MCF 10A (cell line): ENCODE measurements around the gene FSD1. TPM values are rescaled to one million over a fixed set of nuclear protein-coding genes. Genes with fewer than 3 reads are reported as not detected.
A peak's percentile ranks its signal among the peaks of the same experiment; 100 is the strongest.

Experiments
- BruUV-seq: library from RNA; stranded (reverse); fragments of 400-500 nt; replicated peaks from 2 replicates; lab custom pipeline; 2021; lab: Mats Ljungman, UMichigan
- CTCF ChIA-PET: fragments of 300-600 bp; sonication (Branson Sonifier 250); formaldehyde crosslinking; extraction: SDS; loops from one replicate; lab custom pipeline; 2021; ENCODE audit warnings: antibody characterized with exemption, inconsistent platforms; lab: Yijun Ruan, JAX
- POLR2A ChIA-PET: fragments of 300-600, 350-650 bp; sonication (Branson Sonifier 250); formaldehyde crosslinking; extraction: SDS; loops from one replicate; lab custom pipeline; 2020; ENCODE audit warnings: antibody characterized with exemption, inconsistent platforms; lab: Yijun Ruan, JAX
- DNase-seq: peaks from one replicate; pipeline ENCODE4 v3.0.0-alpha.2; 2018; ENCODE audit not compliant: unreplicated experiment
- H3K27ac Mint-ChIP-seq: one replicate; pipeline ENCODE4 v1.8.0; 2022; ENCODE audit warnings: mild to moderate bottlenecking, low read depth, mixed read lengths; ENCODE audit not compliant: unreplicated experiment
- H3K27me3 Mint-ChIP-seq: one replicate; pipeline ENCODE4 v1.8.0; 2022; ENCODE audit warnings: mixed read lengths; ENCODE audit not compliant: insufficient read depth, unreplicated experiment
- H3K36me3 Mint-ChIP-seq: one replicate; pipeline ENCODE4 v1.8.0; 2022; ENCODE audit warnings: mild to moderate bottlenecking, moderate library complexity, mixed read lengths; ENCODE audit not compliant: insufficient read depth, unreplicated experiment
- H3K4me1 Mint-ChIP-seq: one replicate; pipeline ENCODE4 v1.8.0; 2022; ENCODE audit warnings: mixed read lengths; ENCODE audit not compliant: insufficient read depth, unreplicated experiment
- H3K4me3 Mint-ChIP-seq: one replicate; pipeline ENCODE4 v1.8.0; 2022; ENCODE audit warnings: mild to moderate bottlenecking, moderate library complexity, mixed read lengths; ENCODE audit not compliant: unreplicated experiment
- H3K9me3 Mint-ChIP-seq: one replicate; pipeline ENCODE4 v1.8.0; 2022; ENCODE audit warnings: mixed read lengths; ENCODE audit not compliant: unreplicated experiment
- intact Hi-C: fragments of 100-400 bp; cut with micrococcal nuclease; formaldehyde crosslinking; loops from 2 replicates; pipeline ENCODE4 v1.14.1; 2022
- total RNA-seq: library from RNA; stranded (reverse); gene quantifications from 2 replicates; pipeline ENCODE4 v1.2.3, GENCODE V29; 2022
- TF ChIP-seq, protein P1 (sequence below): fragments of 200-600 bp; IDR thresholded peaks from one replicate; pipeline ENCODE4 v1.8.0; 2022; ENCODE audit warnings: antibody characterized with exemption, mild to moderate bottlenecking; ENCODE audit not compliant: unreplicated experiment

FSD1 gene
- total RNA-seq, 1 experiment from 2014 or later = not detected

DNA sequence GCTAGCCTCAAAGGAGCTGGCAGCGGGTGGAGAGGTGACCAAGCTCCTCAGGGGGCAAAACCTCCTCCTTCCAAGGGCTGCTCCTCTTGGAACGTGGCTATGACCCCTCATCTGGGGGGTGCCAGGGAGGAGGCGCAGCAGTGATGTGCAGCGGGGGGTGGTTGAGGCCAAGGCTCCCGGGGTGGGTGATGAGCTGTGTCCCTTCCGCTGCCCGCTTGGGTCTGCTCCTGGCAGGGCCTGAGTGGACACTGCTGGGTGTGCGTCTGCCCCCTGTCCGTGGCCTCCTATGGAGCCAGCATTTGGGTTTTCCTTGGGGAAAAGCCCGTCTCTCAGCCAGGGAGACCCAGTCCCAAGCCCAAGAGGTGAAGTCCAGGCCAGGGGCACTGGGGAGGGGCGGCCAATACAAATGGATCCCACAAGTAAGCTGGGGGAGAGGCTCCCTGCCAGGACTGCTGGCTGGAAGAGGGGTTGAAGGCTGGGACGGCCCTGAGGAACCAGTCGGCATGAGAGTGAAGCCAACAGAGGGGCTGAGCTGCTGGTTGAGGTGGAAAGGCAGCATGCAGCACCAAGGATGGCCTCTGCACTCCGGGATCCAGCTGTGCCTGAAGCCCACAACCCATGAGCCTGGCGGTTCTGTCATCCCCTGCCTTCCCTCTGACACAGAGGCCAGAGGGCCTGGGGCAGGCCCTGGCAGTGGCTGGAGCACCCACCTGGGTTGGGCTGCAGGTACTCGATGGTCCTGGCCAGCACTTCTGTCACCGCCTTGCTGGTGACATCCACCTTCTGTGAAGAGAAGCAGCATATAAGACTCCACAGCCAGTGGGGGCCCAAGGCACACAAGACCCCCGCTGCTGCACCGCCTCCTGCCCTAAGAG is 61.6 kb downstream of the FSD1 start:
- Mint-ChIP-seq H3K27ac (no peak overlapping the region), H3K27me3 (no peaks in the 10 kb centered on the region), H3K4me1 (peaks cover 11% of the 10 kb centered on the region), H3K9me3 (no peaks in the 10 kb centered on the region), H3K36me3 (peaks cover 66% of the 10 kb centered on the region), H3K4me3 (no peak overlapping the region)
- TF ChIP-seq, protein P1, sequence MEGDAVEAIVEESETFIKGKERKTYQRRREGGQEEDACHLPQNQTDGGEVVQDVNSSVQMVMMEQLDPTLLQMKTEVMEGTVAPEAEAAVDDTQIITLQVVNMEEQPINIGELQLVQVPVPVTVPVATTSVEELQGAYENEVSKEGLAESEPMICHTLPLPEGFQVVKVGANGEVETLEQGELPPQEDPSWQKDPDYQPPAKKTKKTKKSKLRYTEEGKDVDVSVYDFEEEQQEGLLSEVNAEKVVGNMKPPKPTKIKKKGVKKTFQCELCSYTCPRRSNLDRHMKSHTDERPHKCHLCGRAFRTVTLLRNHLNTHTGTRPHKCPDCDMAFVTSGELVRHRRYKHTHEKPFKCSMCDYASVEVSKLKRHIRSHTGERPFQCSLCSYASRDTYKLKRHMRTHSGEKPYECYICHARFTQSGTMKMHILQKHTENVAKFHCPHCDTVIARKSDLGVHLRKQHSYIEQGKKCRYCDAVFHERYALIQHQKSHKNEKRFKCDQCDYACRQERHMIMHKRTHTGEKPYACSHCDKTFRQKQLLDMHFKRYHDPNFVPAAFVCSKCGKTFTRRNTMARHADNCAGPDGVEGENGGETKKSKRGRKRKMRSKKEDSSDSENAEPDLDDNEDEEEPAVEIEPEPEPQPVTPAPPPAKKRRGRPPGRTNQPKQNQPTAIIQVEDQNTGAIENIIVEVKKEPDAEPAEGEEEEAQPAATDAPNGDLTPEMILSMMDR = no peak
- no TSS peak for BruUV-seq
- intact Hi-C loops = no loop called here
- DNase-seq = no peak
- POLR2A ChIA-PET = interaction anchor here (1.0 to 2.5 kb wide), 3 partner anchors 24 to 35 kb away, joined by 3 to 8 read pairs (median 4); partner anchors contain the start of gene STAP2
- CTCF ChIA-PET = interaction anchor here (1.1 to 2.9 kb wide), 2 partner anchors 14 to 36 kb away, joined by 4 to 23 read pairs; partner anchors contain the start of gene CHAF1A

DNA sequence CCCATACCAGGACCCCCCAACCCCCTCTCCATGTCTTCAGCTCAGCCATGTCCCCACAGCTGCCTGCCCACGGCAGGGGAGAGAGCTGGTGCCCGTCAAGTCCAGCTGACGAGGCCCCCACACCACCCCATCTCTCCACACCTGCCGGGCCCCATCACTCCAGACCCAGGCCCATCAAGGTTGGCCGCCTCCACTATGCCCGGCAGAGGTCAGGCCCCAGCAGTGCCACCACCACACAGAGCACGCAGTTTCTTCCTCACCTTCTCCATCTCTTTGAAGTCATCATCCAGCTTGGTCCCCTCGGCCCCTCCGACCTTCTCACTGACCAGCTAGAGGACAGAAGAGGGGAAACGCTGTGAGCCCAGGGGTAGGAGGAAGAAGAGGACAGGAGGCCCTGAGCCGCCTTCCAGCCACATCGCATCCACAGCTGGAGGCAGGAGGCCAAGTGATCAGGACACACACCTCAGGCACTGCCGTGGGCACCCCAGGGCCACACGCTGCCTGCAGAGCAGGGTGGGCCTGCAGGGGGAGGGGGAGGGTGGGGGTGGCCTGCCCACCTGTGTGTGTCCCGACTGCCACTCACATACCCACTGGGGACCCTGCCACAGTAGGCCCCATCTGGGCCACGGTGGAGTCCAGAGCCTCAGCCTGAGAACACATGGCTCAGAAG is 62.4 kb downstream of the FSD1 start:
- ChIA-PET POLR2A (interaction anchor here (0.5 to 2.5 kb wide), 5 partner anchors 11 to 66 kb away, joined by 3 to 22 read pairs (median 4); partner anchors contain the start of genes CHAF1A, SH3GL1 and STAP2), CTCF (interaction anchor here (0.7 to 2.9 kb wide), 3 partner anchors 14 to 388 kb away, joined by 3 to 23 read pairs (median 3); no protein-coding TSS in a partner anchor)
- BruUV-seq = no TSS peak
- Mint-ChIP-seq H3K9me3 (no peaks in the 10 kb centered on the region), H3K27me3 (no peaks in the 10 kb centered on the region), H3K4me1 (peaks cover 11% of the 10 kb centered on the region), H3K27ac (no peak overlapping the region), H3K4me3 (no peak overlapping the region), H3K36me3 (peaks cover 72% of the 10 kb centered on the region)
- intact Hi-C loops = no loop called here
- TF ChIP-seq, protein P1 = no peak
- DNase-seq = no peak

DNA sequence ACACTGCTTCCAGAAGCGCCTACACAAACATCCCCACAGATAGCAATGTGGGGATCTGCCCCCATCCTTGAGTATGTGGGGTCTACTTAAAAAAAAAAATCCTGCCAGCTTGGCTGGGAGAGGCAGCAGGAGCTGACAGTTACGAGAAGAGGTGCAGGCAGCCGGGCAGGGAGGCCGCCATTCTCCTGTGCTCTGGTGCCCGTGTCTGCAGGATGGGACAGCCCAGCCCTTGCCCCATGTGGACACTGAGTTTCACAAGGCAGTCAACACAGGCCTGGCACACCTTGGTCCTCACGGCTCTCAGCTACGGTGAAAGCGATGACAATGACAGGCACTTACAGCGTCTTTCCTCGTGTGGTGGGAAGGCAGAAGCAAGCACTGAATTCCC is 62.9 kb downstream of the FSD1 start:
- intact Hi-C loops = no loop called here
- TF ChIP-seq, protein P1 = no peak
- CTCF ChIA-PET = interaction anchor here (0.7 to 2.9 kb wide), 4 partner anchors 15 to 388 kb away, joined by 3 to 23 read pairs (median 3); no protein-coding TSS in a partner anchor
- peaks cover 72% of the 10 kb centered on the region for H3K36me3 Mint-ChIP-seq
- H3K4me3 Mint-ChIP-seq = no peak overlapping the region
- no TSS peak for BruUV-seq
- H3K27me3 Mint-ChIP-seq = no peaks in the 10 kb centered on the region
- no peak overlapping the region for H3K27ac Mint-ChIP-seq
- DNase-seq = no peak
- POLR2A ChIA-PET = interaction anchor here (0.6 to 2.5 kb wide), 4 partner anchors 25 to 65 kb away, joined by 3 to 22 read pairs (median 6); partner anchors contain the start of genes CHAF1A, SH3GL1 and STAP2
- peaks cover 11% of the 10 kb centered on the region for H3K4me1 Mint-ChIP-seq
- no peaks in the 10 kb centered on the region for H3K9me3 Mint-ChIP-seq

DNA sequence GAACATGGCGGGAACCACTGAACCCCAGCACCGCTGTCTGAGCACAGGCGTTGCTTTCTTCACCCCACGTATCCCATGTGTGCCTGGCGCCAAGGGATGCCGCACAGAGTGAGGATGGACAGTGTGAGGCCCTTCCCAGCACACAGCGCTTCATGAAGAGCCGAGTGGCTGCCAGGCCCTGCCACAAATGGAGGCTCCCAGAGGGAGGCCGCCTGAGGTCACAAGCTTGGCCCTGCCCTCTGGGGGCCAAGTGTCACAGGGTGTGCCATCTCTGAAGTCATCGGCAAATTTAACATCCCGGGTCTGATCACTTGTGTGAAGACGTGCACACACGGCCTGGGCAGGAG is 63.4 kb downstream of the FSD1 start:
- no peaks in the 10 kb centered on the region for H3K9me3 Mint-ChIP-seq
- H3K27me3 Mint-ChIP-seq = no peaks in the 10 kb centered on the region
- CTCF ChIA-PET = interaction anchor here (0.7 to 1.1 kb wide), 4 partner anchors 9 to 389 kb away, joined by 3 to 4 read pairs (median 3); no protein-coding TSS in a partner anchor
- H3K4me1 Mint-ChIP-seq = peaks cover 11% of the 10 kb centered on the region
- peaks cover 67% of the 10 kb centered on the region for H3K36me3 Mint-ChIP-seq
- POLR2A ChIA-PET = interaction anchor here (2.3 kb wide), 1 partner anchor 34 kb away, joined by 22 read pairs; the partner anchor contains the start of genes CHAF1A and SH3GL1
- no TSS peak for BruUV-seq
- peak overlapping the region; percentile 85 for H3K27ac Mint-ChIP-seq
- peak overlapping the region; percentile 35 for H3K4me3 Mint-ChIP-seq
- intact Hi-C loops = no loop called here
- no peak for DNase-seq
- TF ChIP-seq, protein P1 = no peak
